Measurements from ENCODE around the gene ANO10. TPM values are rescaled to one million over a fixed set of nuclear protein-coding genes. Genes with fewer than 3 reads are reported as not detected.

The ANO10 gene
- total RNA-seq, 1 experiment from 2014 or later = 26.8 TPM

DNA sequence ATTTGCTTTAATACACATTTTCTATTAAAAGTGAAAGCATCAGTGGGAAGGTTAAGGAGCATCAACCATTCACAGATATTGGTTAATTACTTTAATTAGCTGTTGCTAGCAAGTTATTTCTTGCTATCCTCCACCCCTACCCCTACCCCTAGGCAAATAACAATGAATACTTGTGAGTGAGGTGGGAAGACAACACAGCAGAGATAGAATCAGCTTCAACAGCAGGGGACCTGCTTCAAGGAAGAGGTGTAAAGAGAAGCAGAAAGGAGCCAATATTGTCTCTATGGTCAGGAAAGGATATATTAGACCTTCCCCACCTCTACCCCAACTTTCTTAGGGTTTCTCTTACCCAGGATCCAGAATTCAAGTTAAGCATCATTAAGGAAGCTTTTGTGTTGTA lies 186.1 kb downstream of the ANO10 start:
- DNase-seq = no peak
- Mint-ChIP-seq H3K4me3 (ENCODE audit: low read depth, unreplicated experiment) (no peak overlapping the region), H3K27ac (ENCODE audit: unreplicated experiment) (no peak overlapping the region), H3K9me3 (ENCODE audit: low read depth, unreplicated experiment) (no peaks in the 10 kb centered on the region), H3K27me3 (ENCODE audit: unreplicated experiment) (no peaks in the 10 kb centered on the region), H3K4me1 (ENCODE audit: low read depth, unreplicated experiment) (no peaks in the 10 kb centered on the region), H3K36me3 (ENCODE audit: insufficient read depth, unreplicated experiment) (no peaks in the 10 kb centered on the region)
- CTCF ChIA-PET = no interaction called here
- TF ChIP-seq, protein P1, sequence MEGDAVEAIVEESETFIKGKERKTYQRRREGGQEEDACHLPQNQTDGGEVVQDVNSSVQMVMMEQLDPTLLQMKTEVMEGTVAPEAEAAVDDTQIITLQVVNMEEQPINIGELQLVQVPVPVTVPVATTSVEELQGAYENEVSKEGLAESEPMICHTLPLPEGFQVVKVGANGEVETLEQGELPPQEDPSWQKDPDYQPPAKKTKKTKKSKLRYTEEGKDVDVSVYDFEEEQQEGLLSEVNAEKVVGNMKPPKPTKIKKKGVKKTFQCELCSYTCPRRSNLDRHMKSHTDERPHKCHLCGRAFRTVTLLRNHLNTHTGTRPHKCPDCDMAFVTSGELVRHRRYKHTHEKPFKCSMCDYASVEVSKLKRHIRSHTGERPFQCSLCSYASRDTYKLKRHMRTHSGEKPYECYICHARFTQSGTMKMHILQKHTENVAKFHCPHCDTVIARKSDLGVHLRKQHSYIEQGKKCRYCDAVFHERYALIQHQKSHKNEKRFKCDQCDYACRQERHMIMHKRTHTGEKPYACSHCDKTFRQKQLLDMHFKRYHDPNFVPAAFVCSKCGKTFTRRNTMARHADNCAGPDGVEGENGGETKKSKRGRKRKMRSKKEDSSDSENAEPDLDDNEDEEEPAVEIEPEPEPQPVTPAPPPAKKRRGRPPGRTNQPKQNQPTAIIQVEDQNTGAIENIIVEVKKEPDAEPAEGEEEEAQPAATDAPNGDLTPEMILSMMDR (IDR thresholded peaks at IDR 0.05; ENCODE audit: unreplicated experiment) = no peak
- intact Hi-C loops (cut with micrococcal nuclease; ENCODE audit: unreplicated experiment) = no loop called here
- no TSS peak for BruUV-seq (replicated peaks)

DNA sequence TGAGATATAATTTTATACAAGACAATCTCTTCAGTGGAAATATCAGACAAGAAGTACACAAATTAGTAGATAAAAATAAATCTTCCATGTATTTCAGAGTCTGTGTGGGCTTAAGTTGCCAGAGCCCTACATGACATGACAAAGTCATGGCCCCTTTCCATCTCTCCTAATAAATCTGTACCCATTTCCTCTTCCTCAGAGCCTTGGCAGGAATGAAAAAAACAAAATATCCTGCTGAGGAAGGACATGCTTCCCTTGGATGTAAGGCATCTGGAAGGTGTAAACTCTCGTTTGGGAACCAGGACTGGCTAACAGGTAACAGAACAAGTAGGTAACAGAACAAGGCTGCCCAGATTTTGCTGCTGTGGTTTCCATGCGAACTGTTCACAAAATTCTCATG lies 187.4 kb downstream of the ANO10 start:
- BruUV-seq (replicated peaks) = no TSS peak
- no peaks in the 10 kb centered on the region for H3K27me3 Mint-ChIP-seq (ENCODE audit: unreplicated experiment)
- H3K27ac Mint-ChIP-seq (ENCODE audit: unreplicated experiment) = no peak overlapping the region
- CTCF ChIA-PET = no interaction called here
- H3K9me3 Mint-ChIP-seq (ENCODE audit: low read depth, unreplicated experiment) = no peaks in the 10 kb centered on the region
- no peaks in the 10 kb centered on the region for H3K36me3 Mint-ChIP-seq (ENCODE audit: insufficient read depth, unreplicated experiment)
- H3K4me1 Mint-ChIP-seq (ENCODE audit: low read depth, unreplicated experiment) = no peaks in the 10 kb centered on the region
- no peak for DNase-seq
- no peak overlapping the region for H3K4me3 Mint-ChIP-seq (ENCODE audit: low read depth, unreplicated experiment)
- intact Hi-C loops (cut with micrococcal nuclease; ENCODE audit: unreplicated experiment) = no loop called here
- TF ChIP-seq, protein P1 (IDR thresholded peaks at IDR 0.05; ENCODE audit: unreplicated experiment) = no peak

DNA sequence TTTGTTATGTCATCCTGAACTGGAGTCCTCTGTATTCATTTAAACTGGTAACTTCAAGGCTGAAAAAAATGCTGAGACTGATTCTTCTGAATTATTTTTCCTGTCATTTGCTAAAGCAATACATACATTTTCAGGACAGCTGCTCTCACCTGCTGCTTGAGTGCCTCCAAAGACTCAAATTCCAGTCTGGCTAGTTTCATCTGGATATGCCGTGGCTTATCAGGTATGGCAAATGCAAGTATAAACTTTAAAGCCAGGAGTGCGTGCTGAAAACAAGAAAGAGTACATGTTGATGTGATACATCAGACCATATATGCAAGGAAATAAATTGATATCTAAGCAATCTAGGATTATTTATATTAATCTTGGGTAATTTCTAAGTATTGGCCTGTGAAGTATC lies 189.3 kb downstream of the ANO10 start:
- DNase-seq = no peak
- no TSS peak for BruUV-seq (replicated peaks)
- Mint-ChIP-seq H3K27ac (ENCODE audit: unreplicated experiment) (no peak overlapping the region), H3K9me3 (ENCODE audit: low read depth, unreplicated experiment) (no peaks in the 10 kb centered on the region), H3K4me1 (ENCODE audit: low read depth, unreplicated experiment) (no peaks in the 10 kb centered on the region), H3K27me3 (ENCODE audit: unreplicated experiment) (no peaks in the 10 kb centered on the region), H3K36me3 (ENCODE audit: insufficient read depth, unreplicated experiment) (no peaks in the 10 kb centered on the region), H3K4me3 (ENCODE audit: low read depth, unreplicated experiment) (no peak overlapping the region)
- TF ChIP-seq, protein P1 (IDR thresholded peaks at IDR 0.05; ENCODE audit: unreplicated experiment) = no peak
- CTCF ChIA-PET = no interaction called here
- intact Hi-C loops (cut with micrococcal nuclease; ENCODE audit: unreplicated experiment) = no loop called here

DNA sequence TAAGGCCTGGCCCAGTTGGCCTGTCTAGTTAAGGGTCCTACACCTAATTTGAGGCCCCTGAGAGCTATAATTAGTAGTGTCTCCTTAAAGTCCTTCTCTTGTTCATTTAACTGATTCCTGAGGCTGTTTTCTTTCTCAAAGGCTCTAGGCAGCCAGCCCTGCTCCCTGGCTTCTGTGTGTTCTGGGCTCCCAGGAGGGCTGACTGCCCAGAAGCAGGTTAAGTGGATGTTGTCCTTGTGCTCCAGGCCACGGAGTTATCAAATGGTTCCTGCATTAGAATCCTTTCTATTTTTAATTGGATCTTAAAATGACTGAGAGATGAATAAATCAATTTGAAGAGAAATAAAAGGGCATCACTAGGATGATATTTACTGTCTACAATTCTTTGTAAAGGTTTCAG lies 195.4 kb downstream of the ANO10 start:
- intact Hi-C loops (cut with micrococcal nuclease; ENCODE audit: unreplicated experiment) = no loop called here
- BruUV-seq (replicated peaks) = no TSS peak
- no peaks in the 10 kb centered on the region for H3K4me1 Mint-ChIP-seq (ENCODE audit: low read depth, unreplicated experiment)
- H3K27me3 Mint-ChIP-seq (ENCODE audit: unreplicated experiment) = no peaks in the 10 kb centered on the region
- CTCF ChIA-PET = no interaction called here
- no peak overlapping the region for H3K4me3 Mint-ChIP-seq (ENCODE audit: low read depth, unreplicated experiment)
- TF ChIP-seq, protein P1 (IDR thresholded peaks at IDR 0.05; ENCODE audit: unreplicated experiment) = no peak
- no peak overlapping the region for H3K27ac Mint-ChIP-seq (ENCODE audit: unreplicated experiment)
- no peaks in the 10 kb centered on the region for H3K36me3 Mint-ChIP-seq (ENCODE audit: insufficient read depth, unreplicated experiment)
- DNase-seq = no peak
- no peaks in the 10 kb centered on the region for H3K9me3 Mint-ChIP-seq (ENCODE audit: low read depth, unreplicated experiment)

DNA sequence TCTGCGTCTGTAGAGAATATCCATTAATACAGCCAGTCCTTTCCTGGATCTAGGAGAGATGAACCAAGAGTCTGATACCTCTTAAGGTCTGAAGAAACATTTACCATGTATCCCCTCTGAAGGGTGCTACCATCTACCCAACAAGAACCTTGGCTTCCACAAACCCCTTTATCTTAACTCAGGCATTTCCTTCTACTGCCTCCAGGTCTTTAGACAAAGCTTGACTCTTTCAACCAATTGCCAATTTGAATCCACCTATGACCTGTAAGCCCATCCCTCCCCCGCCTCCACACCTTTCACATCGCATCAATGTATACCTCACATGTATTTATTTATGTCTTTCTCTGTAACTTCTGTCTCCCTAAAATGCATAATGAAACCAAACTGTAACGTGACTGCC lies 196.0 kb downstream of the ANO10 start:
- no peaks in the 10 kb centered on the region for H3K36me3 Mint-ChIP-seq (ENCODE audit: insufficient read depth, unreplicated experiment)
- H3K4me3 Mint-ChIP-seq (ENCODE audit: low read depth, unreplicated experiment) = no peak overlapping the region
- H3K4me1 Mint-ChIP-seq (ENCODE audit: low read depth, unreplicated experiment) = no peaks in the 10 kb centered on the region
- H3K27ac Mint-ChIP-seq (ENCODE audit: unreplicated experiment) = no peak overlapping the region
- TF ChIP-seq, protein P1 (IDR thresholded peaks at IDR 0.05; ENCODE audit: unreplicated experiment) = no peak
- H3K27me3 Mint-ChIP-seq (ENCODE audit: unreplicated experiment) = no peaks in the 10 kb centered on the region
- intact Hi-C loops (cut with micrococcal nuclease; ENCODE audit: unreplicated experiment) = no loop called here
- no peaks in the 10 kb centered on the region for H3K9me3 Mint-ChIP-seq (ENCODE audit: low read depth, unreplicated experiment)
- no peak for DNase-seq
- CTCF ChIA-PET = no interaction called here
- no TSS peak for BruUV-seq (replicated peaks)
